ENCODE data around the gene GRIPAP1.

GRIPAP1 gene

DNA sequence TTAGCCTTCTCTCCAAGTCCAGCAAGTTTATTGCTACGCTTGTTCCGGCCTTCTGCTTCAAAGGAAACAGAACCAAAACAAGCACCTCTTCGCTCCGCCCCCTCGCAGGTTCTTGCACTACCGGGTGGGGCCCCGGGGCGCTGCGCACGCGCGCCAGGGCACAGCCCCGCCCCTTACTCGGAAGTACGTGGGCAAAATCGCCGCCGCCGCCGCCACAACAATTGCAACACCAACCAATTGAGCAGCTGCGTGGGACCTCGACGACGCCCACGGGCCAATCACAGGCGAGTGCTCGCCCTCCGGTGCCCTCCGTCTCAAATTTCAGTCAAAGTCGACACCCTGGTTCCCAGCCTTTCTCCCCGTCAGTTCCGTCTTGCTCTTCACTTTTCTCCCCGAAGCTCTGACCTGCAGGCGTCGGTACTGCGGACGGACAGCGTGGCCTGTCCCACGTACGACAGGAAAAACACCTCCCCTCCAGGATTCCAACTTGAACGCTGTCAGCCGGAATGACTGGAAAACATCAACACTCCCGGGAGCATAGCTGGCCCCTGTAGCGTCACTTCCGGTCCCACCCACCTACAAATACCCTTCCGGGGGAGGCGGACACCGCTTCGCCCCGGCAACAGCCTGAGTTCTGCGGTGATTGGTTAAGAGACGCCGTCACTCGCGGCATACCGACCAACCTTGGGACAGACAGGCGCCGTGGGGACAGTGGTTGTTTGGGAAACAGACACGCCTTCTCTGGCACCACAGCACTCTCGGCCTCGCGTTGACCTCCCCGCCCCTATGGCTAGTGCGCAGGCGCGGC is 44.0 kb downstream of the GRIPAP1 start:
- DNase-seq: peak; percentile 96 to 98
- no peaks in the 10 kb centered on the region for H3K27me3 ChIP-seq
- H3K4me3 ChIP-seq: peak overlapping the region; percentile 79
- no peaks in the 10 kb centered on the region for H3K36me3 ChIP-seq
- TF ChIP-seq, protein P1, sequence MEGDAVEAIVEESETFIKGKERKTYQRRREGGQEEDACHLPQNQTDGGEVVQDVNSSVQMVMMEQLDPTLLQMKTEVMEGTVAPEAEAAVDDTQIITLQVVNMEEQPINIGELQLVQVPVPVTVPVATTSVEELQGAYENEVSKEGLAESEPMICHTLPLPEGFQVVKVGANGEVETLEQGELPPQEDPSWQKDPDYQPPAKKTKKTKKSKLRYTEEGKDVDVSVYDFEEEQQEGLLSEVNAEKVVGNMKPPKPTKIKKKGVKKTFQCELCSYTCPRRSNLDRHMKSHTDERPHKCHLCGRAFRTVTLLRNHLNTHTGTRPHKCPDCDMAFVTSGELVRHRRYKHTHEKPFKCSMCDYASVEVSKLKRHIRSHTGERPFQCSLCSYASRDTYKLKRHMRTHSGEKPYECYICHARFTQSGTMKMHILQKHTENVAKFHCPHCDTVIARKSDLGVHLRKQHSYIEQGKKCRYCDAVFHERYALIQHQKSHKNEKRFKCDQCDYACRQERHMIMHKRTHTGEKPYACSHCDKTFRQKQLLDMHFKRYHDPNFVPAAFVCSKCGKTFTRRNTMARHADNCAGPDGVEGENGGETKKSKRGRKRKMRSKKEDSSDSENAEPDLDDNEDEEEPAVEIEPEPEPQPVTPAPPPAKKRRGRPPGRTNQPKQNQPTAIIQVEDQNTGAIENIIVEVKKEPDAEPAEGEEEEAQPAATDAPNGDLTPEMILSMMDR (IDR thresholded peaks at IDR 0.05): no peak
- H3K4me1 ChIP-seq: peaks cover 0 to 41% (median 12%) of the 10 kb centered on the region in 4 donors
- H3K9me3 ChIP-seq: no peaks in the 10 kb centered on the region
- intact Hi-C loops (cut with DNase I; ENCODE audit: low total_unique reads): no loop called here
- H3K27ac ChIP-seq: peak overlapping the region; percentile 88 to 89

DNA sequence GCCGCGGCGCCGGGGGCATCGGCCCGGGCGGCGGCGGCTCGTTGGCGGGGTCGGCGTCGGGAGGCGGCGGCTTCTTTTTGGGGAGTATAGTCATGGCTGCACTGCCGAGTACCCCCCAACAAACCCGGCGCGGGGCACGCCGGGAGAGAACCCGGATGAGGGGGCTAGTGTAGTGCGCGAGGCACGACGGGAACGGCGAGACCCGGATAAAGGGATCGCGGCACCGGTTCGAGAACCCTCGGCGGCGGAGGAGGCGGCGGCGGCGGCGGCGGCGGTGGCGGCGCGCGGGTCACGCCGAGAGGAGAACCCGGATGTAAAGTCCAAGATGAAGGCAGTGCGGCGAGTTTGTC is 44.6 kb downstream of the GRIPAP1 start, which contains the start of gene OTUD5:
Gene OTUD5, minus strand, starts transcription at position 131 of the 350 bp plus-strand sequence. Its CDS starts 37 bp downstream, at position 94.
- Histone ChIP-seq H3K27me3 (no peaks in the 10 kb centered on the region), H3K4me1 (peaks cover 0 to 46% (median 14%) of the 10 kb centered on the region in 4 donors), H3K9me3 (no peaks in the 10 kb centered on the region), H3K27ac (peak within 1 kb of the TSS; percentile 88 to 89), H3K4me3 (peak within 1 kb of the TSS; percentile 79), H3K36me3 (no peaks in the 10 kb centered on the region)
- DNase-seq: peak; percentile 47 to 79
- intact Hi-C loops (cut with DNase I; ENCODE audit: low total_unique reads): no loop called here
- TF ChIP-seq, protein P1 (IDR thresholded peaks at IDR 0.05): no peak

DNA sequence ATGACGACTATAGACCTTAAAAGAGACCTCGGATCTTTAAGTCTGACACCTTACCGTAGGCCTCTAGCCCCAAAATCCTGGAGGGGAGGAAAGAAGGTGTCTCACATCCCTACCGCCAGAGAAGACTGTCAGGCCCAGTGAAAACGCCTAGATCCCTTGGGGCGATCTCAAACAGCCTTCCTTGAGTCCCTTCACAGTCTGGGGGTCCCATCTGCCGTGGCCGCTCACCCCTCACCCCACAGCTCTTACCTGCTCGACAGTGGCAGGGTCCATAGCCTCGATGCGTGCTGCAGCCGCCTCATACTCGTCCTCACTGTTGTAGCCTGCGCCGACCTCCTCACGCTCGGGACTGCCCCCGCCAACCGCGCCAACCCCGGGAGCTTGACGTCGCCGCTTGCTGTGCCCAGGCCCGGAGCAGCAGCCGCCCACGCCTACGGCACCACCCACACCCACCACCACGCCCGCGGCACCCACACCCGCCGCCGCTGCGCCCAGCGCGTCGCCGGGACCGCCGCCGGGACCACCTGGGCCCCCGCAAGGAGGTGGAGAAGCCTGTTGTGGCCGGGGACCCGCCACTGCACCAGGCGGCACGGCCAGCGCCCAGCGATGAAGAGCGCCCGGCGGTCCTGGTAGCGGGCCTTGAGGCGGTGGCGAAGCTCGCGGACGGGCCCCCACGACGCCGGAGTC is 45.2 kb downstream of the GRIPAP1 start:
- Histone ChIP-seq H3K9me3 (no peaks in the 10 kb centered on the region), H3K36me3 (no peaks in the 10 kb centered on the region), H3K4me3 (peak overlapping the region; percentile 79), H3K4me1 (peaks cover 0 to 51% (median 14%) of the 10 kb centered on the region in 4 donors), H3K27ac (peak overlapping the region; percentile 88), H3K27me3 (no peaks in the 10 kb centered on the region)
- intact Hi-C loops (cut with DNase I; ENCODE audit: low total_unique reads): no loop called here
- TF ChIP-seq, protein P1 (IDR thresholded peaks at IDR 0.05): no peak
- DNase-seq: peak in 1 of 2 donors; percentile 68

GRCh38 chrX:48948589-48948988 is 53.5 kb downstream of the GRIPAP1 start:
- DNase-seq: no peak
- peaks cover 0 to 5% (median 0%) of the 10 kb centered on the region in 3 donors for H3K36me3 ChIP-seq
- H3K27ac ChIP-seq: no peak overlapping the region
- peaks cover 0 to 23% (median 4%) of the 10 kb centered on the region in 4 donors for H3K4me1 ChIP-seq
- intact Hi-C loops (cut with DNase I; ENCODE audit: low total_unique reads): no loop called here
- TF ChIP-seq, protein P1 (IDR thresholded peaks at IDR 0.05): no peak
- no peak overlapping the region for H3K4me3 ChIP-seq
- no peaks in the 10 kb centered on the region for H3K27me3 ChIP-seq
- no peaks in the 10 kb centered on the region for H3K9me3 ChIP-seq

GRCh38 chrX:48945517-48946348 is 56.3 kb downstream of the GRIPAP1 start:
- intact Hi-C loops (cut with DNase I; ENCODE audit: low total_unique reads): no loop called here
- Histone ChIP-seq H3K27ac (no peak overlapping the region), H3K36me3 (peaks cover 0 to 24% (median 0%) of the 10 kb centered on the region in 3 donors), H3K9me3 (no peaks in the 10 kb centered on the region), H3K4me3 (no peak overlapping the region), H3K27me3 (no peaks in the 10 kb centered on the region), H3K4me1 (peaks cover 0 to 9% (median 0%) of the 10 kb centered on the region in 4 donors)
- TF ChIP-seq, protein P1 (IDR thresholded peaks at IDR 0.05): peak; percentile 47 to 53
- DNase-seq: no peak
